Neural cell (in vitro differentiated cells): ENCODE results near the gene CCDC152. TPM values are rescaled to one million over a fixed set of nuclear protein-coding genes. Genes with fewer than 3 reads are reported as not detected.

Experiments used
- H2AFZ ChIP-seq: fragments of 200-600, 300-800 bp; sonication (generic), shearing (Covaris generic); 2 replicates; pipeline ENCODE4 v1.6.0; 2014; ENCODE audit warnings: low read depth, mild to moderate bottlenecking, antibody characterized with exemption, low read length, moderate library complexity
- H3F3A ChIP-seq: fragments of 200-600 bp; shearing (Covaris generic); 2 replicates; pipeline ENCODE4 v1.6.1; 2016; ENCODE audit warnings: mild to moderate bottlenecking, moderate library complexity, mixed read lengths, antibody characterized with exemption, low read length; ENCODE audit not compliant: insufficient read depth, poor library complexity, severe bottlenecking
- H3K27ac ChIP-seq: fragments of 200-600, 300-800 bp; sonication (generic), shearing (Covaris generic); 2 replicates; pipeline ENCODE4 v1.5.1; 2014; ENCODE audit warnings: mild to moderate bottlenecking, low read length, moderate library complexity
- H3K27me3 ChIP-seq: fragments of 300-800, 200-600 bp; sonication (generic), shearing (Covaris generic); 2 replicates; pipeline ENCODE4 v1.6.0; 2014; ENCODE audit warnings: mild to moderate bottlenecking, low read depth, low read length, moderate library complexity; ENCODE audit not compliant: insufficient read depth
- H3K36me3 ChIP-seq: fragments of 300-800, 200-600 bp; sonication (generic), shearing (Covaris generic); 2 replicates; pipeline ENCODE4 v1.5.1; 2014; ENCODE audit warnings: mild to moderate bottlenecking, antibody characterized with exemption, low read length, moderate library complexity; ENCODE audit not compliant: insufficient read depth
- H3K4me2 ChIP-seq: fragments of 300-800, 200-600 bp; sonication (generic), shearing (Covaris generic); 2 replicates; pipeline ENCODE4 v1.6.0; 2014; ENCODE audit warnings: mild to moderate bottlenecking, low read length
- H3K4me3 ChIP-seq: fragments of 300-800, 200-600 bp; sonication (generic), shearing (Covaris generic); 2 replicates; pipeline ENCODE4 v1.5.1; 2014; ENCODE audit warnings: mild to moderate bottlenecking, low read length, moderate library complexity
- H3K79me2 ChIP-seq: fragments of 200-600 bp; shearing (Covaris generic); replicated peaks from 2 replicates; pipeline ENCODE4 v1.6.0; 2014; ENCODE audit warnings: mild to moderate bottlenecking, low read length, moderate library complexity; ENCODE audit not compliant: insufficient read depth
- H3K9ac ChIP-seq: fragments of 300-800, 200-600 bp; sonication (generic), shearing (Covaris generic); 2 replicates; pipeline ENCODE4 v1.6.1; 2016; ENCODE audit warnings: mild to moderate bottlenecking, low read length, mixed read lengths
- H3K9me2 ChIP-seq: fragments of 200-600 bp; shearing (Covaris generic); 2 replicates; pipeline ENCODE4 v1.6.1; 2016; ENCODE audit warnings: mild to moderate bottlenecking, low read length, mixed read lengths; ENCODE audit not compliant: insufficient read depth
- H3K9me3 ChIP-seq: fragments of 200-600, 300-800 bp; sonication (generic), shearing (Covaris generic); 2 replicates; pipeline ENCODE4 v1.6.1; 2016; ENCODE audit warnings: mild to moderate bottlenecking, mixed run types, low read length, moderate library complexity, mixed read lengths
- H4K20me1 ChIP-seq: fragments of 200-600 bp; shearing (Covaris generic); 2 replicates; pipeline ENCODE4 v1.6.1; 2016; ENCODE audit warnings: mild to moderate bottlenecking, mixed run types; ENCODE audit not compliant: insufficient read depth
- EP300 ChIP-seq: fragments of 450-650 bp; conservative IDR thresholded peaks from 2 replicates; pipeline ENCODE4 v1.6.1; 2014; ENCODE audit warnings: antibody characterized with exemption, mild to moderate bottlenecking, moderate library complexity; ENCODE audit not compliant: poor library complexity, severe bottlenecking
- EZH2 ChIP-seq: fragments of 200-600, 300-800 bp; shearing (Covaris generic), sonication (generic); IDR thresholded peaks from 2 replicates; pipeline ENCODE4 v1.6.1; 2014; ENCODE audit warnings: antibody characterized with exemption, low read length, borderline replicate concordance, mild to moderate bottlenecking; ENCODE audit not compliant: insufficient read depth, poor library complexity, severe bottlenecking
- MXI1 ChIP-seq: fragments of 450-650 bp; conservative IDR thresholded peaks from 2 replicates; pipeline ENCODE4 v1.6.1; 2014; ENCODE audit warnings: antibody characterized with exemption, mild to moderate bottlenecking; ENCODE audit not compliant: poor library complexity, severe bottlenecking
- POLR2AphosphoS5 ChIP-seq: IDR thresholded peaks from 2 replicates; pipeline ENCODE4 v1.6.1; 2012
- RAD21 ChIP-seq: fragments of 450-650 bp; conservative IDR thresholded peaks from 2 replicates; pipeline ENCODE4 v1.6.1; 2014; ENCODE audit warnings: antibody characterized with exemption, mild to moderate bottlenecking, moderate library complexity
- SMC3 ChIP-seq: fragments of 450-650 bp; conservative IDR thresholded peaks from 2 replicates; pipeline ENCODE4 v1.6.1; 2014; ENCODE audit warnings: antibody characterized with exemption, mild to moderate bottlenecking, moderate library complexity; ENCODE audit not compliant: poor library complexity
- TAF1 ChIP-seq: IDR thresholded peaks from 2 replicates; pipeline ENCODE4 v1.6.1; 2012; ENCODE audit warnings: low read depth
- polyA plus RNA-seq: library from polyadenylated mRNA; depleted of rRNA; stranded (reverse); fragments of >200 nt; gene quantifications from 2 replicates; pipeline ENCODE4 v1.2.3, GENCODE V29; 2014
- TF ChIP-seq, protein P1 (sequence below): fragments of 450-650 bp; IDR thresholded peaks from 2 replicates; pipeline ENCODE4 v1.5.1; 2014; ENCODE audit warnings: antibody characterized with exemption, mild to moderate bottlenecking, moderate library complexity; ENCODE audit not compliant: poor library complexity, severe bottlenecking
- TF ChIP-seq, protein P2 (sequence below): IDR thresholded peaks from 2 replicates; pipeline ENCODE4 v1.6.1; 2012; ENCODE audit warnings: borderline replicate concordance

CCDC152 gene
- polyA plus RNA-seq, 1 donor from 2014 or later: 0.87 TPM

DNA sequence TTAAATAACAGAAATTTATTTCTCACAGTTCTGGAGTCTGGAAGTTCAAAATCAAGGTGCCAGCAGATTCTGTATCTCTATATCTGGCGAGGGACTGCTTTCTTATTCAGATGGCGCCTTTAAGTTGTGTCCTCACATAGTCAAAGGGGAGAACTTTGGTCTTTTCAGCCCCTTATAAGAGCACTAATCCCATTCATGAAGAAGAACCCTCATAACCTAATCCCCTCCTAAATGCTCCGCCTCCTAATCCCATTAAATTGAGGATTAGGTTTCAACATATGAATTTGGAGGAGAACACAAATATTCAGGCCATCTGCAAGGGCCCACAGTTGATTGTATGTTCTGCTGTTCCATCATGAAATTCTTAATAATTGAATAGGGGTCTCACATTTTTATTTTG, 10.8 kb upstream of the CCDC152 start:
- H3K27ac ChIP-seq: no peak overlapping the region
- no peak overlapping the region for H3K4me2 ChIP-seq
- no peaks in the 10 kb centered on the region for H3K9me2 ChIP-seq
- no peaks in the 10 kb centered on the region for H3K36me3 ChIP-seq
- no peak overlapping the region for H3K4me3 ChIP-seq
- H4K20me1 ChIP-seq: no peaks in the 10 kb centered on the region
- no peaks in the 10 kb centered on the region for H3F3A ChIP-seq
- H2AFZ ChIP-seq: no peak overlapping the region
- H3K9me3 ChIP-seq: no peaks in the 10 kb centered on the region
- no peak overlapping the region for H3K9ac ChIP-seq
- no peak for TF ChIP-seq TAF1
- no peaks in the 10 kb centered on the region for H3K79me2 ChIP-seq
- H3K27me3 ChIP-seq: no peaks in the 10 kb centered on the region

DNA sequence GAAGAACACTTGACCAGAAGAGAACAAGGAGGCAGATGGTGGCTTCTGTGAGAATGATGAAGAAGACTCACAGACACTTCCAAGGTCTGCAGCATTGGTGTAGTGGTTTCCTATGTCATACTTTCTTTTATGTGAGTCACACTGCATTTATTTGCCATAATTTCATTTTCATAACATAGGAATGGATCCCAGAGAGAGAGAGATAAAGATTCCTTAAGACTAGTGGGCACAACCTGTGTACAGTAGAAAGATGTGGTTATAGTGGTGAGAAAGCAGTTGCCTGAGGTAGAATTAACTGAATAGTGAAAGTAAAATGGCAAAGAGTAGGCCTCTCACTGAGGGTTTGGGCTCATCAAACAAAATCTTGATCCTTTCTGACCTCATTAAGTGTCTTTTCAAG, 7.6 kb upstream of the CCDC152 start:
- H3K4me2 ChIP-seq: no peak overlapping the region
- H3K27me3 ChIP-seq: no peaks in the 10 kb centered on the region
- no peaks in the 10 kb centered on the region for H3K9me2 ChIP-seq
- no peaks in the 10 kb centered on the region for H3F3A ChIP-seq
- H3K79me2 ChIP-seq: no peaks in the 10 kb centered on the region
- no peak overlapping the region for H2AFZ ChIP-seq
- H3K4me3 ChIP-seq: no peak overlapping the region
- H4K20me1 ChIP-seq: no peaks in the 10 kb centered on the region
- TF ChIP-seq POLR2AphosphoS5 (no peak), EZH2 (no peak), EP300 (no peak), TAF1 (no peak), RAD21 (no peak), SMC3 (no peak), MXI1 (no peak)
- TF ChIP-seq, protein P1, sequence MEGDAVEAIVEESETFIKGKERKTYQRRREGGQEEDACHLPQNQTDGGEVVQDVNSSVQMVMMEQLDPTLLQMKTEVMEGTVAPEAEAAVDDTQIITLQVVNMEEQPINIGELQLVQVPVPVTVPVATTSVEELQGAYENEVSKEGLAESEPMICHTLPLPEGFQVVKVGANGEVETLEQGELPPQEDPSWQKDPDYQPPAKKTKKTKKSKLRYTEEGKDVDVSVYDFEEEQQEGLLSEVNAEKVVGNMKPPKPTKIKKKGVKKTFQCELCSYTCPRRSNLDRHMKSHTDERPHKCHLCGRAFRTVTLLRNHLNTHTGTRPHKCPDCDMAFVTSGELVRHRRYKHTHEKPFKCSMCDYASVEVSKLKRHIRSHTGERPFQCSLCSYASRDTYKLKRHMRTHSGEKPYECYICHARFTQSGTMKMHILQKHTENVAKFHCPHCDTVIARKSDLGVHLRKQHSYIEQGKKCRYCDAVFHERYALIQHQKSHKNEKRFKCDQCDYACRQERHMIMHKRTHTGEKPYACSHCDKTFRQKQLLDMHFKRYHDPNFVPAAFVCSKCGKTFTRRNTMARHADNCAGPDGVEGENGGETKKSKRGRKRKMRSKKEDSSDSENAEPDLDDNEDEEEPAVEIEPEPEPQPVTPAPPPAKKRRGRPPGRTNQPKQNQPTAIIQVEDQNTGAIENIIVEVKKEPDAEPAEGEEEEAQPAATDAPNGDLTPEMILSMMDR: no peak
- TF ChIP-seq, protein P2, sequence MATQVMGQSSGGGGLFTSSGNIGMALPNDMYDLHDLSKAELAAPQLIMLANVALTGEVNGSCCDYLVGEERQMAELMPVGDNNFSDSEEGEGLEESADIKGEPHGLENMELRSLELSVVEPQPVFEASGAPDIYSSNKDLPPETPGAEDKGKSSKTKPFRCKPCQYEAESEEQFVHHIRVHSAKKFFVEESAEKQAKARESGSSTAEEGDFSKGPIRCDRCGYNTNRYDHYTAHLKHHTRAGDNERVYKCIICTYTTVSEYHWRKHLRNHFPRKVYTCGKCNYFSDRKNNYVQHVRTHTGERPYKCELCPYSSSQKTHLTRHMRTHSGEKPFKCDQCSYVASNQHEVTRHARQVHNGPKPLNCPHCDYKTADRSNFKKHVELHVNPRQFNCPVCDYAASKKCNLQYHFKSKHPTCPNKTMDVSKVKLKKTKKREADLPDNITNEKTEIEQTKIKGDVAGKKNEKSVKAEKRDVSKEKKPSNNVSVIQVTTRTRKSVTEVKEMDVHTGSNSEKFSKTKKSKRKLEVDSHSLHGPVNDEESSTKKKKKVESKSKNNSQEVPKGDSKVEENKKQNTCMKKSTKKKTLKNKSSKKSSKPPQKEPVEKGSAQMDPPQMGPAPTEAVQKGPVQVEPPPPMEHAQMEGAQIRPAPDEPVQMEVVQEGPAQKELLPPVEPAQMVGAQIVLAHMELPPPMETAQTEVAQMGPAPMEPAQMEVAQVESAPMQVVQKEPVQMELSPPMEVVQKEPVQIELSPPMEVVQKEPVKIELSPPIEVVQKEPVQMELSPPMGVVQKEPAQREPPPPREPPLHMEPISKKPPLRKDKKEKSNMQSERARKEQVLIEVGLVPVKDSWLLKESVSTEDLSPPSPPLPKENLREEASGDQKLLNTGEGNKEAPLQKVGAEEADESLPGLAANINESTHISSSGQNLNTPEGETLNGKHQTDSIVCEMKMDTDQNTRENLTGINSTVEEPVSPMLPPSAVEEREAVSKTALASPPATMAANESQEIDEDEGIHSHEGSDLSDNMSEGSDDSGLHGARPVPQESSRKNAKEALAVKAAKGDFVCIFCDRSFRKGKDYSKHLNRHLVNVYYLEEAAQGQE: no peak
- no peaks in the 10 kb centered on the region for H3K9me3 ChIP-seq
- H3K27ac ChIP-seq: no peak overlapping the region
- no peak overlapping the region for H3K9ac ChIP-seq
- H3K36me3 ChIP-seq: no peaks in the 10 kb centered on the region

DNA sequence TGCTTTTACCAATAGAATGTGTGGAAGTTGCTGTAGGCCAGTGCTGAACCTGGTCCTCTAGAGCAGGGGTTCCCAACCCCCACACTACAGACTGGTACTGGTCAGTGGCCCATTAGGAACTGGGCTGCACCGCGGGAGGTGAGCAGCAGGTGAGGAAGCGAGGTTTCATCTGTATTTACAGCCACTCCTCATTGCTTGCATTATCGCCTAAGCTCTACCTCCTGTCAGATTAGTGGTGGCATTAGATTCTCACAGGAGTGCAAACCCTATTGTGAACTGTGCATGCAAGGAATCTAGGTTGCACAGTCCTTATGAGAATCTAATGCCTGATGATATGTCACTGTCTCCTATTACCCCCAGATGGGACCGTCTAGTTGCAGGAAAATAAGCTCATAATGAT, 6.1 kb upstream of the CCDC152 start:
- H3K9ac ChIP-seq: no peak overlapping the region
- no peak overlapping the region for H3K27ac ChIP-seq
- no peak overlapping the region for H2AFZ ChIP-seq
- H3K36me3 ChIP-seq: no peaks in the 10 kb centered on the region
- TF ChIP-seq RAD21 (no peak), MXI1 (no peak), EZH2 (no peak), EP300 (no peak), SMC3 (no peak), POLR2AphosphoS5 (no peak), TAF1 (no peak)
- TF ChIP-seq, protein P1: no peak
- TF ChIP-seq, protein P2: no peak
- no peaks in the 10 kb centered on the region for H3K79me2 ChIP-seq
- no peaks in the 10 kb centered on the region for H4K20me1 ChIP-seq
- H3K4me3 ChIP-seq: no peak overlapping the region
- no peaks in the 10 kb centered on the region for H3K9me2 ChIP-seq
- H3K27me3 ChIP-seq: no peaks in the 10 kb centered on the region
- H3F3A ChIP-seq: no peaks in the 10 kb centered on the region
- H3K9me3 ChIP-seq: no peaks in the 10 kb centered on the region
- no peak overlapping the region for H3K4me2 ChIP-seq
